HG03457 (cell line): Measurements from ENCODE around the gene MFSD2B.
"Not testable (repeated sequence)": the region's sequence is repeated elsewhere in the genome, so short reads cannot be mapped to it uniquely, and the experiment has no call there.

ENCODE experiments used
- ATAC-seq: cut with Tn5 transposase; IDR thresholded peaks from one replicate; pipeline ENCODE4 v1.9.1; 2021; ENCODE audit warnings: moderate number of reproducible peaks; ENCODE audit not compliant: unreplicated experiment

The MFSD2B gene

GRCh38 chr2:24018241-24018640 lies 8.4 kb downstream of the MFSD2B start:
- ATAC-seq = no peak

GRCh38 chr2:24019729-24020128 lies 9.8 kb downstream of the MFSD2B start:
- no peak for ATAC-seq

- ATAC-seq = no peak
These were observed 10.4 kb downstream of the MFSD2B start for GRCh38 chr2:24020244-24020643.

GRCh38 chr2:24021122-24021998 lies 11.5 kb downstream of the MFSD2B start:
- no peak for ATAC-seq

GRCh38 chr2:24022324-24022974 lies 12.6 kb downstream of the MFSD2B start:
- ATAC-seq = no peak

GRCh38 chr2:24022975-24023575 lies 13.2 kb downstream of the MFSD2B start:
- ATAC-seq = no peak

- ATAC-seq = no peak
These were observed 14.1 kb downstream of the MFSD2B start for GRCh38 chr2:24024018-24024417.

GRCh38 chr2:24024996-24025663 lies 15.2 kb downstream of the MFSD2B start:
- no peak for ATAC-seq

GRCh38 chr2:24026233-24026632 lies 16.3 kb downstream of the MFSD2B start:
- ATAC-seq = no peak

- no peak for ATAC-seq
These were observed 29.1 kb downstream of the MFSD2B start for GRCh38 chr2:24038786-24039499.

GRCh38 chr2:24040511-24040910 lies 30.6 kb downstream of the MFSD2B start:
- ATAC-seq = no peak

GRCh38 chr2:24043133-24043532 lies 33.2 kb downstream of the MFSD2B start:
- ATAC-seq = not testable (repeated sequence)

GRCh38 chr2:24045511-24046508 lies 35.9 kb downstream of the MFSD2B start:
- ATAC-seq = no peak

GRCh38 chr2:24046599-24046929 lies 36.7 kb downstream of the MFSD2B start:
- ATAC-seq = no peak

GRCh38 chr2:24046930-24047702 lies 37.2 kb downstream of the MFSD2B start, which contains the start of gene WDCP:
Gene WDCP, minus strand, starts transcription at chr2:24047391. Its CDS starts 7,897 bp downstream, at chr2:24039494.
- ATAC-seq = peak; percentile 96

GRCh38 chr2:24047703-24048033 lies 37.8 kb downstream of the MFSD2B start:
- no peak for ATAC-seq

GRCh38 chr2:24048769-24049484 lies 39.0 kb downstream of the MFSD2B start:
- ATAC-seq = no peak

- ATAC-seq = no peak
These were observed 39.7 kb downstream of the MFSD2B start, which contains the start of gene FKBP1B for GRCh38 chr2:24049485-24050021. Gene FKBP1B, plus strand, starts transcription at chr2:24049741. Its CDS starts 109 bp downstream, at chr2:24049850.
